ENCODE results near the gene KRTAP4-16. TPM values are rescaled to one million over a fixed set of nuclear protein-coding genes. Genes with fewer than 3 reads are reported as not detected.
"Not testable (repeated sequence)": the region's sequence is repeated elsewhere in the genome, so short reads cannot be mapped to it uniquely, and the experiment has no call there.

KRTAP4-16 gene
- total RNA-seq, 6 donors from 2014 or later: not detected

DNA sequence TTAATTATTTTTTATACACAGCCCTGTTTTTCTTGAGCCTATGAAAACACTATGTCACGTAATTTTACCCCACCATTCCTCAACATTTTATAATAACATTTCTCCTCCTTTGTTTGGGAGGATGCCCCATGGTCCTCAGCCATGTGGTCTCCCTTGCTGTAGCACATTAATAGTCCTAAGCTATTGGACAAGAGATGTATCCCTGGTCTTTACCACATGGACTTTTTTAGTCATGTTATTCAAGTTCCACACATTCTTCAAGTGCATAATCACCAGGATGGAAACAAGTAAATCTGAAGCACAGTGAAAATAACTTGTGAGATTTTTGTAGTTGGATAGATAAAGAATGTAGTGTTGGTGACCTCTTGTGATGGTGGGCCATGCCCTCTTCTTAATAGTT, 40.0 kb downstream of the KRTAP4-16 start:
- Histone ChIP-seq H3K9me3 (no peaks in the 10 kb centered on the region), H3K27me3 (no peaks in the 10 kb centered on the region), H3K4me1 (no peaks in the 10 kb centered on the region), H3K36me3 (no peaks in the 10 kb centered on the region), H3K27ac (no peak overlapping the region), H3K4me3 (no peak overlapping the region)
- ATAC-seq (ENCODE audit: low FRiP score in 2 of 2): no peak
- no peak for DNase-seq
- TF ChIP-seq POLR2A (IDR thresholded peaks at IDR 0.05) (no peak), EP300 (IDR thresholded peaks at IDR 0.05) (no peak), CTCF (IDR thresholded peaks at IDR 0.05) (no peak), POLR2AphosphoS5 (IDR thresholded peaks at IDR 0.05) (no peak)
- 66 to 76% methylated on average over 1 of the region's 1 CpG for WGBS, 2 donors

DNA sequence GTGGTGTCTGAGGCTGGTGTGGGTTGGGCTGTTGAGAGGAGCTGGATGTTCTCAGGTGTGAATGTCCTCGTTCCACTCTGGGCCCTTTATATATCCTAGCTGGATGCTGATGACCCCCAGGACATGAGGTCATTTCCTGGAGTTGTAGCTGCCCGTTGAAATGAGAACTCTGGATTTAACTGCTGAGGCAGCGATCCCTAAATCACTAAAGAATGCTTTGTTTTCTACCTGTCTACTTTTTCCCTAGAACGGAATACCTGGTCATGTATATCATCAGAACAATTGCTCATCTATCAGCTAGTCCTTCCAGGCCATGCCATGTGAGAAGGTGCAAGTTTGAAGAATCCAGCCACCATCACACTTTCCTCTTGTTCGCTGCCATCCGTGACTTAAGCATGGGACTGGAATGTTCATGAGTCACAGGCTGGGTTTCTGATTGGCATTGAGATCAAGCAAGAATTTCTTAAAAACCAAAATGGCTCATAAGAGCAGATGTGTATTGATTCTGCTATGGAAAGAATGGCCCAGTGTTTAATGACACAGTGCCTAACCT, 41.9 kb downstream of the KRTAP4-16 start, which contains the start of gene KRTAP2-3:
Gene KRTAP2-3 (minus strand): TSS at position 63 of the 553 bp plus-strand sequence. CDS start 64 bp downstream, outside the sequence.
- Histone ChIP-seq H3K4me1 (no peaks in the 10 kb centered on the region), H3K4me3 (no peak within 1 kb of the TSS), H3K27ac (no peak within 1 kb of the TSS), H3K36me3 (no peaks in the 10 kb centered on the region), H3K27me3 (no peaks in the 10 kb centered on the region), H3K9me3 (no peaks in the 10 kb centered on the region)
- ATAC-seq (ENCODE audit: low FRiP score in 2 of 2) (no peak), DNase-seq (no peak)
- no peak for TF ChIP-seq POLR2A (IDR thresholded peaks at IDR 0.05)
- no peak for TF ChIP-seq POLR2AphosphoS5 (IDR thresholded peaks at IDR 0.05)
- no peak for TF ChIP-seq EP300 (IDR thresholded peaks at IDR 0.05)
- TF ChIP-seq CTCF (IDR thresholded peaks at IDR 0.05): no peak
- WGBS, 2 donors: 61 to 79% methylated on average over 5 to 6 of the region's 6 CpGs

DNA sequence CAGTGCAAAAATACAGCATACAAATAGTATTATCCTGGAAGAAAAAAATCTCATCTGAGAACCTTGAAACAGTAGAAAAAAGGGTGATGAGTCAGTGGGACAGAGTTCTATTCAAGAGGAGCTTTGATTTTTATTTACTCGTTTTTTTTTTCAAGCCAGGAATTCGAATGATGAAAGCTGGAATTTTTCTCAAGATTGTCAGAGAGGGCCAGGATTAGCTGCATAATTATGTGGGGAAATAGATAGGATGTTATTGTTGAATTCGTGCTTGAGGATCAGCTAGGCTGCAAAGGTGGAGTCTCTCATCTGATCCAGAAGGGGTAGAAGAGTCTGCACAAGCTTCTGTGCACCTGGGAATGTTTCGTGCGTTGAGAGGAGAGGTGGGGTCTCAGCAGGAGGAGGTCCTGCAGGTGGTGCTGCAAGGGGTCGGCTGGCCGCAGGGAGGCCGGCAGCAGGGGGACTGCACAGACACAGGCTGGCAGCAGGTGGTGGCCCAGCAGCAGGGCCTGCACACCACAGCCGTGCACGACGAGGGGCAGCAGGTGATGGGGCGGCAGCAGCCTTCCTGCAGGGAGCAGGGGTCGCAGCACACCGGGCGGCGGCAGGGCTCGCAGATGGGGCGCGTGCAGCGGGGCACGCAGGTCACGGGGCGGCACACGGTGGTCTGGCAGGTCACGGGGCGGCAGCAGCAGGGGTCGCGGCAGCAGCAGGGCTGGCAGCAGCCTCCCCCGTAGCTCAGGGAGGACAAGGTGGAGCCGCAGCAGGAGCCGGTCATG, 42.5 kb downstream of the KRTAP4-16 start:
- H3K4me1 ChIP-seq; ATAC-seq (ENCODE audit: low FRiP score in 2 of 2); H3K27ac ChIP-seq; H3K4me3 ChIP-seq; H3K36me3 ChIP-seq; H3K9me3 ChIP-seq; H3K27me3 ChIP-seq: not testable (repeated sequence)
- WGBS, 2 donors: 31 to 39% methylated on average over 7 to 11 of the region's 31 CpGs
- DNase-seq: peak in 1 of 2 donors; percentile 59

GRCh38 chr17:41058741-41059140, 43.3 kb downstream of the KRTAP4-16 start:
- TF ChIP-seq POLR2A (IDR thresholded peaks at IDR 0.05) (no peak), POLR2AphosphoS5 (IDR thresholded peaks at IDR 0.05) (no peak), CTCF (IDR thresholded peaks at IDR 0.05) (no peak), EP300 (IDR thresholded peaks at IDR 0.05) (no peak)
- DNase-seq (no peak), ATAC-seq (ENCODE audit: low FRiP score in 2 of 2) (no peak)
- Histone ChIP-seq H3K4me3 (no peak overlapping the region), H3K4me1 (no peaks in the 10 kb centered on the region), H3K36me3 (no peaks in the 10 kb centered on the region), H3K27ac (no peak overlapping the region), H3K27me3 (no peaks in the 10 kb centered on the region), H3K9me3 (no peaks in the 10 kb centered on the region)
- 87 to 90% methylated on average over 5 of the region's 5 CpGs for WGBS, 2 donors

DNA sequence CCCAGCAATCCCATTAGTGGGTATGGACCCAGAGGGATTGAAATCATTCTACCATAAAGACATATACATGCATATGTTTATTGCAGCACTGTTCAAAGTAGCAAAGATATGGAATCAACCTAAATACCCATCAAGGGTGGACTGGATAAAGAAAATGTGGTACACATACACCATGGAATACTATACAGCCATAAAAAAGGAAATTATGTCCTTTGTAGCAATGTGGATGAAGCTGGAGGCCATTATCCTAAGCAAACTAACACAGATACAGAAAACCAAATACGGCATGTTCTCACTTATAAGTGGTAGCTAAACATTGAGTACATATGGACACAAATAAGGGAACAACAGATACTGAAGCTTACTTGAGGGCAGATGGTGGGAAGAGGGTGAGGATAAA, 44.5 kb downstream of the KRTAP4-16 start:
- Histone ChIP-seq H3K36me3 (no peaks in the 10 kb centered on the region), H3K27me3 (no peaks in the 10 kb centered on the region), H3K4me1 (no peaks in the 10 kb centered on the region), H3K9me3 (no peaks in the 10 kb centered on the region), H3K27ac (no peak overlapping the region), H3K4me3 (no peak overlapping the region)
- DNase-seq (no peak), ATAC-seq (ENCODE audit: low FRiP score in 2 of 2) (no peak)
- TF ChIP-seq POLR2A (IDR thresholded peaks at IDR 0.05) (no peak), CTCF (IDR thresholded peaks at IDR 0.05) (no peak), EP300 (IDR thresholded peaks at IDR 0.05) (no peak), POLR2AphosphoS5 (IDR thresholded peaks at IDR 0.05) (no peak)
- 93% methylated on average over 1 of the region's 1 CpG for WGBS, 2 donors

DNA sequence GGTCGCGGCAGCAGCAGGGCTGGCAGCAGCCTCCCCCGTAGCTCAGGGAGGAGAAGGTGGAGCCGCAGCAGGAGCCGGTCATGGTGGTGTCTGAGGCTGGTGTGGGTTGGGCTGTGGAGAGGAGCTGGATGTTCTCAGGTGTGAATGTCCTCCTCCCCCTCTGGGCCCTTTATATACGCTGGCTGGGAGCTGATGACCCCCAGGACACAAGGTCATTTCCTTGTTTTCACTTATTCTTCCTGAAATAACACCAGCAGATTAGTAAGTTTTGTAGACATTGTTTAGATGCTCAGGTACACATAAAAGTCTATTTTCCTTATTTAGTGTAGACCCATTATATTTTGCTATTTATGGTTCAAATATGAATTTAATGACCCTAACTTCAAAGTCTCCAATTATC, 46.9 kb downstream of the KRTAP4-16 start, which contains the start of gene KRTAP2-2:
Gene KRTAP2-2 (minus strand): TSS at position 101 of the 400 bp plus-strand sequence. CDS start 19 bp downstream, at position 82.
- H3K4me1 ChIP-seq; H3K36me3 ChIP-seq; H3K27ac ChIP-seq; H3K27me3 ChIP-seq; DNase-seq; H3K4me3 ChIP-seq; ATAC-seq (ENCODE audit: low FRiP score in 2 of 2); H3K9me3 ChIP-seq: not testable (repeated sequence)
- WGBS, 2 donors: 36 to 67% methylated on average over 1 of the region's 6 CpGs

DNA sequence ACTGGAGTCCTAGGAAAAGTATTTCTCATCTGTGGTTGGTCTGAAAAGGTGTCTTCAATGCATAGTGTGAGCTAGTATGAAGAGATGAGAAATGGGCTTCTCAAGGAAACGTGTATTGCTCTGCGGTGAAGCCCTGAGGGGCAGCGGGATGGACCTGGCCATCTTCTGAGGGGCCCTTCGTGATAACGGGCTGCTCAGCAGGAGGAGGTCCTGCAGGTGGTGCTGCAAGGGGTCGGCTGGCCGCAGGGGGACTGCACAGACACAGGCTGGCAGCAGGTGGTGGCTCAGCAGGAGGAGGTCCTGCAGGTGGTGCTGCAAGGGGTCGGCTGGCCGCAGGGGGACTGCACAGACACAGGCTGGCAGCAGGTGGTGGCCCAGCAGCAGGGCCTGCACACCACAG, 47.5 kb downstream of the KRTAP4-16 start:
- H3K27ac ChIP-seq; ATAC-seq (ENCODE audit: low FRiP score in 2 of 2); H3K4me3 ChIP-seq; H3K27me3 ChIP-seq; H3K36me3 ChIP-seq; H3K4me1 ChIP-seq; H3K9me3 ChIP-seq: not testable (repeated sequence)
- WGBS, 2 donors: 73 to 90% methylated on average over 4 to 7 of the region's 9 CpGs
- DNase-seq: peak in 1 of 2 donors; percentile 8
